GM19043 (cell line): ENCODE data around the gene CLCNKA.
"Not testable (repeated sequence)": the region's sequence is repeated elsewhere in the genome, so short reads cannot be mapped to it uniquely, and the experiment has no call there.

Experiments
- ATAC-seq: cut with Tn5 transposase; IDR thresholded peaks from one replicate; pipeline ENCODE4 v1.9.1; 2021; ENCODE audit warnings: low read depth; ENCODE audit not compliant: unreplicated experiment

Gene CLCNKA

DNA sequence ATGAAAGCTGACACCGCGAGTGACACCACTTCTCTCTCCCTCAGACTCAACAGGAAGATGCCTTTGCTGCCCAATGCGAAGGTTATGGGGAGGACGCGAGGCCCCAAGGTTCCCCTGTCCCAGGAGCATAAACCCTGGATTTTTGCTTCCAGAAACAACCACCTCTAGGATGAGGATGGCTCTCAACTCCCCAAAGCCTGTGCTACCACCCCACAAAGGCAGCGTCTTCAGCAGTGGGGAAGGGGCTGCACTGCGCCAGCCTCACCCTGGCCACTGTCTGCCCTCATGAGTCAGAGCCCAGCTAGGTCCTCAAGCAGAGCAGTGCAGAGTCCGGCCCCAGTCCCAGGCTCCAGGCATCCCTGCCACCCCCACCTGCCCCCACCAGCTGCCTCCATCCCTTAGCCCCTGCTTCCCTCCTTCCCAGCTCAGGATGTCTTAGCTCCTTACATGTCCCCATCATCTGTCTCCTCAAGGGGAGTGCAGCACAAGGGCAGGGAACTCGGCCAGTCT lies 24.7 kb upstream of the CLCNKA start:
- no peak for ATAC-seq

DNA sequence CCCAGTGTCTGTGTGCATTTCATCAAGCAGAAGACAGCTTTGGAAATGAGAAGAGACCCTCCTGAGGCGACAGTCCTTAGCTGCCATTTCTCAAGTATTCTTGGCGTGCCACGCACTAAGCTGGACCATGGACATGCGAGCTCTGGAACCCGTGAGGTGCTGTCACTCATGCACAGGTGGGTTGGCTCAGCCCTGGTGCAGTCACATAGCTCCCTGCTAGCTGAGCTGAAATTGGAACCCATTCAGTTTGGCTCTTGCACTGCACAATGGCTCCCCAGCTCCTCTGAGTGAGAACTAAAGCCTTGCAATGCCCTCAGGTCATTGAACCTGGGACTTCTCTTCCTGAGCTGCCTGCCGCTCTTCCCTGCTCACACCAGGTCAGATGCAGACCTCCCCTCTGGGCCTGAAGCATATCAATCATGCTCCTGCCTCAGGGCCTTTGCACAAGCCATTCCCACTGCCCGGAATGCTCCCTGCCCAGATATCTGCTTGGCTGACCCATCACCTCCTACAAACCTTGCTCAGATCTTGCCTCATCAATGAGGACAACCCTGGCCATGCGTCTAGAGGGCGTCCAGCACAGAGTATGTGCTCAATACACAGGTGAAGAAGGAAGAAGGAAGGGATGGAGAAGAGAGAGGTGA lies 24.1 kb upstream of the CLCNKA start:
- no peak for ATAC-seq

- no peak for ATAC-seq
These were observed 22.9 kb upstream of the CLCNKA start for GRCh38 chr1:15998929-15999328.

GRCh38 chr1:16001274-16001673 lies 20.6 kb upstream of the CLCNKA start:
- not testable (repeated sequence) for ATAC-seq

DNA sequence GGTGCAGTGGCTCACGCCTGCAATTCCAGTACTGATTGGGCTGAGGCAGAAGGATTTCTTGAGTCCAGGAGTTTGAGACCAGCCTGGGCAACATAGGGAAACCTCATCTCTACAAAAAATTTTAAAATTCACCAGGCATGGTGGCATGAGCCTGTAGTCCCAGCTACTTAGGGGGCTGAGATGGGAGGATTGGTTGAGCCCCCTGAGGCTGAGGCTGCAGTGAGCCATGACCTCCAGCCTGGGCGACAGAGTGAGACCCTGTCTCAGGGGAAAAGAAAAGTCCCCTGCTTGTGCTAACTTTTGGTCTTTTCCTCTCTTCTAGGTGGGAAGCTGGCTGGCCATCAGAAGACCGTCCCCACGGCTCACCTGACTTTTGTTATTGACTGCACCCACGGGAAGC lies 16.2 kb upstream of the CLCNKA start:
- no peak for ATAC-seq

- ATAC-seq: no peak
These were observed 15.8 kb upstream of the CLCNKA start for GRCh38 chr1:16006010-16006409.

DNA sequence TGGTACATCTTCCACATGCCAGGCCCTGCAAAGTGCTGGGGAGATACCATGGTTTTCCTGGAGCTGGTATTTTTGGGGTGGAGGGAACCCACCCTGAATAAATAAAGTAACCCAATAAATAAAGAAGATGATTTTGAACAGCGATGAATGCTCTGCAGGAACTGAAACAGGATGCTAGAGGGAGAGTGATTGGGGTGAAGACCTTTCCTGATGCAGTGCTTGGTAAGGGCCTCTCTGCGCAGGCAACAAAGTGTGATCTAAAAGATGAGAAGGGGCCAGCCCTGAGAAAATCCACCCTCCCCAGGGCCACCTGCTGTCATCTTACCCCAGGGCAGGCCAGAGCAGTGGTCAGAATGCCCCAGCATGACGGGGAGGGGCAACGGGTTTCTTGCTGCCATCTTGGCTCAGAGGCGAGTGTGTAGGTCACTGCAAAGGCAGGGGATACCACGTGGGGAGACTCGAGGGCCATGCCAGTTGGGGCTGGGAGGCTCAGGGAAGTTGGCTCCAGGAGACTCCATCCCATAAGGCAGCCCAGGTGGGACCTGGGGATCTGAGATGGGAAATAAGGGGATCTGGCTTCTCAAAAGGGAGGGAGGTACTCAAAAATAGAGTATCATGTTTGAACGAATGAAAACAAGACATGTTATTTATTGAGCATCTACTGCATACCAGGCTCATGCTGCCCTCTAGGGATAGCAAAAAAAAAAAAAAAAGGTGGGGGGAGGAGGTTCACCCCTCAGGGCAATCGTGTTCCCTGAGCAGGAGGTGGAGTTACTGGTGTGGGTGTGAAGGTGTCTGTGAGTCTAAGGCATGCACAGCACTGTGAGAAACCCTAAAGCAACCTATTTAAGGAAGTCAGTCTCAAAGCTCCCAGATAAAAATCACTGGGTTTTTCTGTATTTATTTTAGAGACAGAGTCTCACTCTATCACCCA lies 15.0 kb upstream of the CLCNKA start:
- no peak for ATAC-seq

DNA sequence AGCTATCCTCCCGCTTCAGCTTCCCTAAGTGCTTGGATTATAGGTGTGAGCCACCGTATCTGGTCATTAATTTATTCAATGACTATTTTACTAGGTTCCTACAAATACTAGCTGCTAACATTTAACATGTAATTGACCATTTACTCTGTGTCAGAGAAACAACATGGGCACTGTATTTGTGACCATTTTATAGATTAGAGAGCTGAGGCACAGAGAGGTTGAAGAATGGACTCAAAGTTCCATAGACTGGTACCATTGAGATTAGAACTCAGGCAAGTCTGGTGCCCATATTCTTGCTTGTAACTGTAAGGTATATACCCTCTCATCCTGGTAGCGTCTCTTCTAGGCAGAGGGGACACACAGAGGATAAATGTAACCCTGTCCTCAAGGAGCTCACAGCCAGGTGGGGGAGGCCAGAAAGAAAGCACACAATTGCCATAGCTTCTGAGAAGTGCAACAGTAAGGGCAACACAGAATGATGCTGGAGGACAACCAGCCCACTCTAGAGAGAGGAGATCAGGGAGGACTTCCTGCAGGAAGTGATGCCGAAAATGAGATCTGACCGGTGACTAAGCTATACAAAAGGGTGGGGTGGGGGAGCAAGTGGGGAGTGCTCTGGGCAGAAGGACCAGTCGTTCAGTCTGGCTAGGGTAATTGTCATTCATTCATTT lies 14.0 kb upstream of the CLCNKA start:
- no peak for ATAC-seq

DNA sequence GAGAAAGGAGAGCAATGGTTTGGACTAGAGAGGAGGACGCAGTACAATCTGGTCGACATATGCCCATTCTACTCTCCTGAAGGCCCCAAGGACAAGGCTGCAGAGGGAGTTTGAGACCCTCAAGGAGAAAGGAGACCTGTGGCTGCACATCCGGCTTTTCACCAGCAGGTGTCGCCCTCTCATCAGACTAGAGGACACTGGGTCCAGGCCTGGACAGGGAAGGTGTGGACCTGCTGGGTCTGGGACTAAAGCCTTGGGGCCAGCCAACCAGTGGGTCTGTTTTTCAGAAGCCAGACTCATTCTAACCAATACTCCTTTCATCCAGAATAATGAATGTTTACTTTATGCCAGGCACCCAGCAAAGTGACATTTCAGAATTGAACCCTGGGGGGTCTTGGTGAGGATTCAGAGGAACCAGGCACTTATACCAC lies 12.8 kb upstream of the CLCNKA start:
- no peak for ATAC-seq

- no peak for ATAC-seq
These were observed 12.2 kb upstream of the CLCNKA start for GRCh38 chr1:16009678-16010077.

DNA sequence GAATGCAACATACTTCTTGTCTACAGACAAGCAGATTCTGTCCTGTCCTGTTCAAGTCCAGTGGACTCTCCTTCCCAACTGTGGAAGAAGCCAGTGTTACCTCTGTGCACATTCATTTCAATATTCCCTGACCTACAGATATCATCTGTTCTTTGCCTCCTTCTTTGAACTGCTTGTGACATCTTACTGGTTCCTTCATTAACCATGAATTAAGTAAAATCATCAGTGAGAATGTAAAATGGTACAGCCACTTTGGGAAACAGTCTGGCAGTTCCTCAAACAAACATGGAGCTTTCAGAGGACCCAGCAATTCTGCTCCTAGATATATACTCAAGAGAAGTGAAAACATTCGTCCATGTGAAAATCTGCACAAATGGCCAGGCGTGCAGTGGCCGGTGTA lies 11.0 kb upstream of the CLCNKA start:
- no peak for ATAC-seq

- ATAC-seq: no peak
These were observed 9.8 kb upstream of the CLCNKA start for GRCh38 chr1:16011936-16012589.

DNA sequence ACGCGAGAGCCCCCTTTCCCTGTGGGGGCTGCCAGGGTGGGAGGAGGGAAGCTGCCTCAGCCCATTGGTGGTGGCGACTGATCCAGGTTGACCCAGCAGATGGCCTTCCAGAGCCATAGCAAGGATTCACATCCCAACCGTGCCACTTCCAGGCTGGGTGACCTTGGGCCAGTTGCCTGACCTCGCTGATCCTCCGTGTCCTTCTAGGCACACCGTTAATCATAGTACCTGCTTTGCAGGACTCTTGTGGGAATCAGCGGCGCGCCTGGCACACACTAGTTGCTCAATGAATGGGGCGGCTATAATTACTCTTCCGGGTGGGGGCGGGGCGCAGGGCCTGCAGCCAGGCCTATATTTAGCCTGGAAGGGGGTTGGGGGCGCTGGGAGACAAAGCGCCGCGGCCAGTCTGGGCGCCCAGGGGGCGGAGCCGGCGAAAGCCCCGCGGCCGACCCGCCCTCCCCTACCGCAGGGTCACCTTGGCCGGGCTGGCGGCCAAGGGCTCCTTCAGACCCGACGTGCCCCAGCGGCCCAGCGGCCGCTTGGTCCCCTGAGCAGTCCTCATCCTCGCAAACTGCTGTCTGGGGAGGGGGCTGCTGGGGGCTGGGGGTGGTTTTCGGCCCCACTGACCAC lies 9.1 kb upstream of the CLCNKA start:
- no peak for ATAC-seq

- no peak for ATAC-seq
These were observed 8.5 kb upstream of the CLCNKA start for GRCh38 chr1:16013220-16013907.

- ATAC-seq: no peak
These were observed 8.0 kb upstream of the CLCNKA start for GRCh38 chr1:16013908-16014258.

GRCh38 chr1:16014509-16015482 lies 7.0 kb upstream of the CLCNKA start:
- ATAC-seq: no peak

GRCh38 chr1:16015491-16015890 lies 6.3 kb upstream of the CLCNKA start:
- ATAC-seq: no peak
